Measurements from ENCODE around the gene UPF3A. TPM values are rescaled to one million over a fixed set of nuclear protein-coding genes. Genes with fewer than 3 reads are reported as not detected.
A peak's percentile ranks its signal among the peaks of the same experiment; 100 is the strongest.

Gene UPF3A
- total and polyA plus RNA-seq, 10 of the 15 experiments (the other 5 are each of a cell fraction or from before 2014, with no cell fraction given), result 18.6 to 61.5 (median 43.3) TPM

DNA sequence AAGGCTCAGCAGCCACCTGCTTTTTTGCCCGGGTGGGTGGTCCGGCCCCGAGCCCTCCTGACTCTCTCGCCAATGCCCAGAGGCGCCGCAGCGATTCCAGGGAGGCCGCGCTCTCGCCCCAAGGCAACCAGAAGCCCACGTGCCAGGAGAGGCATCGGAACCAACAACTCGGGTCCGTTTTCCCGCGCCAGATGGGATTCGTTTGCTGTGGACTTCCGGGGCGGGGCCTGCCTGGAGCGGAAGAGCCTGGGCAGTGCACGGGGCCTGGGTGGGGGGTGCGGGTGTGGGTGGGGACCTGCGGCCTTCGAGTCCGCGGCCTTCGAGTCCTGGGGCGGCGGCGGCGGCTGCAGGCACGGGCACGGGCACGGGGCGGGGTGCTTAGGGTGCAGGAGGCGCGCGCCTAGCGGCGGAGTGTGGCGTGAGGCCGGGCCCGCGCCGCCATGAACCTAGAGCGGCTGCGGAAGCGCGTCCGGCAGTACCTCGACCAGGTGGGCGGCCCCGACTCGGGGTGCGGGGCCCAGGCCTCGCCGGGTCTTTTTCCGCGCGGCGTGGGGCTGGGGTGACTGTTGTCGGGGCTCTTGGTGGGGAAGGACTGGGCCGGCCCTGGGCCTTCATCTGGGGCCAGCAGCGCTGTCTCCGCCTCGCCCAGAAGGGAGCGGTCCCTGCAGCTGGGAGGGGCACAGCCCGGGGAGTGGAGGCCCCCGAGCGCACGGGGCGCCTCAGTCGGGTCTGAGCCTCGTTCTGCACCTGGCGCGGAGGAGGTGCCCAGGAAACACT, 46.6 kb upstream of the UPF3A start, which contains the start of gene CDC16 (continued):
- TF ChIP-seq, protein P1, sequence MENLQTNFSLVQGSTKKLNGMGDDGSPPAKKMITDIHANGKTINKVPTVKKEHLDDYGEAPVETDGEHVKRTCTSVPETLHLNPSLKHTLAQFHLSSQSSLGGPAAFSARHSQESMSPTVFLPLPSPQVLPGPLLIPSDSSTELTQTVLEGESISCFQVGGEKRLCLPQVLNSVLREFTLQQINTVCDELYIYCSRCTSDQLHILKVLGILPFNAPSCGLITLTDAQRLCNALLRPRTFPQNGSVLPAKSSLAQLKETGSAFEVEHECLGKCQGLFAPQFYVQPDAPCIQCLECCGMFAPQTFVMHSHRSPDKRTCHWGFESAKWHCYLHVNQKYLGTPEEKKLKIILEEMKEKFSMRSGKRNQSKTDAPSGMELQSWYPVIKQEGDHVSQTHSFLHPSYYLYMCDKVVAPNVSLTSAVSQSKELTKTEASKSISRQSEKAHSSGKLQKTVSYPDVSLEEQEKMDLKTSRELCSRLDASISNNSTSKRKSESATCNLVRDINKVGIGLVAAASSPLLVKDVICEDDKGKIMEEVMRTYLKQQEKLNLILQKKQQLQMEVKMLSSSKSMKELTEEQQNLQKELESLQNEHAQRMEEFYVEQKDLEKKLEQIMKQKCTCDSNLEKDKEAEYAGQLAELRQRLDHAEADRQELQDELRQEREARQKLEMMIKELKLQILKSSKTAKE (IDR thresholded peaks at IDR 0.05; ENCODE audit: low read depth, poor library complexity, severe bottlenecking), result no peak
- TF ChIP-seq TCF7 (IDR thresholded peaks at IDR 0.05; ENCODE audit: borderline replicate concordance), result no peak
- TF ChIP-seq, protein P2, sequence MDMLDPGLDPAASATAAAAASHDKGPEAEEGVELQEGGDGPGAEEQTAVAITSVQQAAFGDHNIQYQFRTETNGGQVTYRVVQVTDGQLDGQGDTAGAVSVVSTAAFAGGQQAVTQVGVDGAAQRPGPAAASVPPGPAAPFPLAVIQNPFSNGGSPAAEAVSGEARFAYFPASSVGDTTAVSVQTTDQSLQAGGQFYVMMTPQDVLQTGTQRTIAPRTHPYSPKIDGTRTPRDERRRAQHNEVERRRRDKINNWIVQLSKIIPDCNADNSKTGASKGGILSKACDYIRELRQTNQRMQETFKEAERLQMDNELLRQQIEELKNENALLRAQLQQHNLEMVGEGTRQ (IDR thresholded peaks at IDR 0.05; ENCODE audit: borderline replicate concordance, low read depth, low read length), result no peak; the same call in 1 of the 2 replicates
- TF ChIP-seq SMAD1 (IDR thresholded peaks at IDR 0.05; ENCODE audit: low read depth, partially characterized antibody), result no peak
- peak; percentile 92 for TF ChIP-seq GATAD2B (conservative IDR thresholded peaks at IDR 0.05; ENCODE audit: low read depth)
- no peak for TF ChIP-seq KDM1A (IDR thresholded peaks at IDR 0.05; ENCODE audit: borderline replicate concordance)
- TF ChIP-seq, protein P3, sequence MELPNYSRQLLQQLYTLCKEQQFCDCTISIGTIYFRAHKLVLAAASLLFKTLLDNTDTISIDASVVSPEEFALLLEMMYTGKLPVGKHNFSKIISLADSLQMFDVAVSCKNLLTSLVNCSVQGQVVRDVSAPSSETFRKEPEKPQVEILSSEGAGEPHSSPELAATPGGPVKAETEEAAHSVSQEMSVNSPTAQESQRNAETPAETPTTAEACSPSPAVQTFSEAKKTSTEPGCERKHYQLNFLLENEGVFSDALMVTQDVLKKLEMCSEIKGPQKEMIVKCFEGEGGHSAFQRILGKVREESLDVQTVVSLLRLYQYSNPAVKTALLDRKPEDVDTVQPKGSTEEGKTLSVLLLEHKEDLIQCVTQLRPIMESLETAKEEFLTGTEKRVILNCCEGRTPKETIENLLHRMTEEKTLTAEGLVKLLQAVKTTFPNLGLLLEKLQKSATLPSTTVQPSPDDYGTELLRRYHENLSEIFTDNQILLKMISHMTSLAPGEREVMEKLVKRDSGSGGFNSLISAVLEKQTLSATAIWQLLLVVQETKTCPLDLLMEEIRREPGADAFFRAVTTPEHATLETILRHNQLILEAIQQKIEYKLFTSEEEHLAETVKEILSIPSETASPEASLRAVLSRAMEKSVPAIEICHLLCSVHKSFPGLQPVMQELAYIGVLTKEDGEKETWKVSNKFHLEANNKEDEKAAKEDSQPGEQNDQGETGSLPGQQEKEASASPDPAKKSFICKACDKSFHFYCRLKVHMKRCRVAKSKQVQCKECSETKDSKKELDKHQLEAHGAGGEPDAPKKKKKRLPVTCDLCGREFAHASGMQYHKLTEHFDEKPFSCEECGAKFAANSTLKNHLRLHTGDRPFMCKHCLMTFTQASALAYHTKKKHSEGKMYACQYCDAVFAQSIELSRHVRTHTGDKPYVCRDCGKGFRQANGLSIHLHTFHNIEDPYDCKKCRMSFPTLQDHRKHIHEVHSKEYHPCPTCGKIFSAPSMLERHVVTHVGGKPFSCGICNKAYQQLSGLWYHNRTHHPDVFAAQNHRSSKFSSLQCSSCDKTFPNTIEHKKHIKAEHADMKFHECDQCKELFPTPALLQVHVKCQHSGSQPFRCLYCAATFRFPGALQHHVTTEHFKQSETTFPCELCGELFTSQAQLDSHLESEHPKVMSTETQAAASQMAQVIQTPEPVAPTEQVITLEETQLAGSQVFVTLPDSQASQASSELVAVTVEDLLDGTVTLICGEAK (IDR thresholded peaks at IDR 0.05; ENCODE audit: borderline replicate concordance), result peak; percentile 96
- TF ChIP-seq, protein P4, sequence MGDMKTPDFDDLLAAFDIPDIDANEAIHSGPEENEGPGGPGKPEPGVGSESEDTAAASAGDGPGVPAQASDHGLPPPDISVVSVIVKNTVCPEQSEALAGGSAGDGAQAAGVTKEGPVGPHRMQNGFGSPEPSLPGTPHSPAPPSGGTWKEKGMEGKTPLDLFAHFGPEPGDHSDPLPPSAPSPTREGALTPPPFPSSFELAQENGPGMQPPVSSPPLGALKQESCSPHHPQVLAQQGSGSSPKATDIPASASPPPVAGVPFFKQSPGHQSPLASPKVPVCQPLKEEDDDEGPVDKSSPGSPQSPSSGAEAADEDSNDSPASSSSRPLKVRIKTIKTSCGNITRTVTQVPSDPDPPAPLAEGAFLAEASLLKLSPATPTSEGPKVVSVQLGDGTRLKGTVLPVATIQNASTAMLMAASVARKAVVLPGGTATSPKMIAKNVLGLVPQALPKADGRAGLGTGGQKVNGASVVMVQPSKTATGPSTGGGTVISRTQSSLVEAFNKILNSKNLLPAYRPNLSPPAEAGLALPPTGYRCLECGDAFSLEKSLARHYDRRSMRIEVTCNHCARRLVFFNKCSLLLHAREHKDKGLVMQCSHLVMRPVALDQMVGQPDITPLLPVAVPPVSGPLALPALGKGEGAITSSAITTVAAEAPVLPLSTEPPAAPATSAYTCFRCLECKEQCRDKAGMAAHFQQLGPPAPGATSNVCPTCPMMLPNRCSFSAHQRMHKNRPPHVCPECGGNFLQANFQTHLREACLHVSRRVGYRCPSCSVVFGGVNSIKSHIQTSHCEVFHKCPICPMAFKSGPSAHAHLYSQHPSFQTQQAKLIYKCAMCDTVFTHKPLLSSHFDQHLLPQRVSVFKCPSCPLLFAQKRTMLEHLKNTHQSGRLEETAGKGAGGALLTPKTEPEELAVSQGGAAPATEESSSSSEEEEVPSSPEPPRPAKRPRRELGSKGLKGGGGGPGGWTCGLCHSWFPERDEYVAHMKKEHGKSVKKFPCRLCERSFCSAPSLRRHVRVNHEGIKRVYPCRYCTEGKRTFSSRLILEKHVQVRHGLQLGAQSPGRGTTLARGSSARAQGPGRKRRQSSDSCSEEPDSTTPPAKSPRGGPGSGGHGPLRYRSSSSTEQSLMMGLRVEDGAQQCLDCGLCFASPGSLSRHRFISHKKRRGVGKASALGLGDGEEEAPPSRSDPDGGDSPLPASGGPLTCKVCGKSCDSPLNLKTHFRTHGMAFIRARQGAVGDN (IDR thresholded peaks at IDR 0.05), result peak; percentile 78
- TF ChIP-seq EED (IDR thresholded peaks at IDR 0.05; ENCODE audit: low read depth), result no peak
- no peak for TF ChIP-seq IRF4 (IDR thresholded peaks at IDR 0.05; ENCODE audit: low read depth, low read length)
- TF ChIP-seq, protein P5, sequence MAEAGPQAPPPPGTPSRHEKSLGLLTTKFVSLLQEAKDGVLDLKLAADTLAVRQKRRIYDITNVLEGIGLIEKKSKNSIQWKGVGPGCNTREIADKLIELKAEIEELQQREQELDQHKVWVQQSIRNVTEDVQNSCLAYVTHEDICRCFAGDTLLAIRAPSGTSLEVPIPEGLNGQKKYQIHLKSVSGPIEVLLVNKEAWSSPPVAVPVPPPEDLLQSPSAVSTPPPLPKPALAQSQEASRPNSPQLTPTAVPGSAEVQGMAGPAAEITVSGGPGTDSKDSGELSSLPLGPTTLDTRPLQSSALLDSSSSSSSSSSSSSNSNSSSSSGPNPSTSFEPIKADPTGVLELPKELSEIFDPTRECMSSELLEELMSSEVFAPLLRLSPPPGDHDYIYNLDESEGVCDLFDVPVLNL (IDR thresholded peaks at IDR 0.05; ENCODE audit: low read depth, low read length), result peak; percentile 80
- TF ChIP-seq MTA3 (IDR thresholded peaks at IDR 0.05; ENCODE audit: borderline replicate concordance, low read length), result no peak
- TF ChIP-seq RELA (IDR thresholded peaks at IDR 0.05; ENCODE audit: borderline replicate concordance, partially characterized antibody), result peak; percentile 29

All from GM12878 (cell line).